ENCODE results near the gene TAP1.
A peak's percentile ranks its signal among the peaks of the same experiment; 100 is the strongest.
"Not testable (repeated sequence)": the region's sequence is repeated elsewhere in the genome, so short reads cannot be mapped to it uniquely, and the experiment has no call there.

TAP1 gene

DNA sequence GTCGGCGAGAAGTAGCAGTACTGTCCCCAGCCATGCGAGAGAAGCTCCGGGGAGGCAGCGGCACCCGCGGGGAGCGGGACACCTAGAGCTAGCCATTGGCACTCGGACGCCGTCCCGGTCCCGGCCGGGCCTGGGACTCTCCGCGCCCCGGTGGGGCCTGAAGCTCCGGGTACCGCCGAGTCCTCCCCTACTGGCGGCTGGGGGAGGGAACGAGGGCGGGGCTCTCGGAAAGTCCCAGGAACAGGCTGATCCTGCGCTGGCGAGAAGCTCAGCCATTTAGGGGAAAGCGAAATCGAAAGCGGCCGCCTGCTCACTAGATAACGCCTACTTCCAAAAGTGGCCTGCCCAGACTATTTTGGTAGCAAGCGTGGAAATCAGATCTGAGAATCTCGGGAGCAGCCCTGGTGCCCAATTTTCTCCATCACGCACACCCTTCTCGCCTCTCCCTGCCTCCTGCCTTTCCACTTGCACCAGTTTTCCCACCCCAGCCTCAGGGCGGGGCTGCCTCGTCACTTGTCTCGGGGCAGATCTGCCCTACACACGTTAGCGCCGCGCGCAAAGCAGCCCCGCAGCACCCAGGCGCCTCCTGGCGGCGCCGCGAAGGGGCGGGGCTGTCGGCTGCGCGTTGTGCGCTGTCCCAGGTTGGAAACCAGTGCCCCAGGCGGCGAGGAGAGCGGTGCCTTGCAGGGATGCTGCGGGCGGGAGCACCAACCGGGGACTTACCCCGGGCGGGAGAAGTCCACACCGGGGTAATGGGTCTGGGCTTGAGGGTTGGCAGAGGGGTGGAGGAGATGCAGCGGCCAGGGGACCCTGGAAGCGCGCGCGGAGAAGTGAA lies at the start of gene TAP1, which contains the start of gene PSMB9:
TAP1 (minus strand) TSS at position 164 of the 835 bp plus-strand sequence; CDS start at position 96, 68 bp downstream.
PSMB9 (plus strand) TSS at position 652 of the 835 bp plus-strand sequence; CDS start at position 690, 38 bp downstream.
- DNase-seq = peak; percentile 89

DNA sequence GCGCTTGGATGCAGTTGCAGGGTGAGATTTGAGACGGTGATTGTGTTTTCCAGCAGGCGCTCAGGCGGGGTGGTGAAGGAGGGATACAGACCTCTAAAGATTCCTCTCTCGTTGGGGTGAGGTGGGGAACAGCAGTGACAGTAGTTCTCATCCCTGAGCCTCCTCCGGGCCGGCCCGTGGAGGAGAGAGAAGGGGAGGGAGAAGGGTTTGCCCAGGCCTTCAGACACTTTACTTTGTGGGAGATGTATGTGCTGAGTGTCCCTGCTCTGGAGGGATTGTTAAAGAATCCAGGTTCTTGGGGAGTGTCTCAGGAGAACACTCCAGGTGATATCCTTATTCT lies 41.5 kb upstream of the TAP1 start:
- DNase-seq = no peak

DNA sequence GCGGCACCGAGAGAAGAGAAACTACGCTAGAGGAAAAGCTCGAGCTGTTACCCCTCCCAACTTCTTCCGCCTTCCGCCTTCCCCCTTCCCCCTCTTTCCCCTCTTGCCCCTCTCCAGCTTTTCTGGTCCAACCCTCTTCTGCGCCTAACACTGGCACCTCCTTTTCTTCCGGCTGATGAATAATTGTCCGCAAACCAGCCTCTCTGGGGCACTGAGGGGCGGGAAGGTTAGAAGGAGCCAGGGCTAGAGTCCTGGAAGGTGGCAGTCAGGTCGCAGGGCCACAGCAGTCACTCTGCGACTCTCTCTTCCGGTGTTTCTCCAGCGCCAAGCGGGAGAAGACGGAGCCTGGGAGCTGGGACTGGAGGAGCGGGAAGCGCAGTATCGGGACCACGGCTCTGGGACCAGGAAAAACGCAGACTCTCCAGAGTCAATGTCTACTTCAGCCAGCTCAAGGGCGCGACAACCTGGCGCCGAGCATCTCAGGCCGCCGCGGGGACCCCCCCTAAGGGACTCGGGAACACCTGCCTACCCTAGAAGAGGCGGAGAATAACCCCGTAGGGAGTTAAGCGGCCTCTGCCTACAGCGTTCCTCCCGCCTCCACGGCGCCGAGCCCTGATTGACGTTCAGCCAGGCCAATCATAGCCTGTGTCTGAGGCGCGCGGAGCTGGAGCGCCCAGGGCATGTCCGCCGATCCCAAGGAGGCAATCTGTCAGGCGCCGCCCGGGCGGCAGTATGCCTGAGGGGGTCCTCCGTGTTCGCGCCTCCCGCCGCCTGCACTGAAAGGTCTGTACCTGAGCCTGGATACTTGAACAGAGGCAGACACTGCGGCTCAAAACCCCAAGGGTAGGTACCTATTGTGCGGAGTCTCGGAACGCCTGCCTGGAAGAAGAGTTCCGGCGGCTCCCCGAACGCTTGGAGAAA lies 40.8 kb upstream of the TAP1 start:
- DNase-seq = peak; percentile 93

DNA sequence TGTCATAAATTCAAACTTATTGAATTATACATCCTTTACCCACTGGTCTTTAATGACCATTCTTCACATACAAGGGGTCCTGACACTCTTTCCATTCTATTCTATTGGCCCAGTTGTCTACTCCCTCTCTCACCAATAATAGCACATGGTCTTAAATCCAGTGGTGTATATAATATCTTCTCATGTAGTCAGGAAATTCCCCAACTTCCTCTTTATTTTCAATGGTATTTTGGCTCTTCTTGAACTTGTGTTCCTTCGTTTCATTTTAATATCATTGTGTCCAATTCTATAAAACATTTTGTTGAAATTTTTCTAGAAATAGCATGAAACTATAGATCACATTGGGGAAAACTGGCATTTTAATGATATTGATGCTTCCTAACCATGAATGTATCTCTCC lies 37.3 kb upstream of the TAP1 start:
- no peak for DNase-seq

GRCh38 chr6:32889533-32889932 lies 36.0 kb upstream of the TAP1 start:
- no peak for DNase-seq

DNA sequence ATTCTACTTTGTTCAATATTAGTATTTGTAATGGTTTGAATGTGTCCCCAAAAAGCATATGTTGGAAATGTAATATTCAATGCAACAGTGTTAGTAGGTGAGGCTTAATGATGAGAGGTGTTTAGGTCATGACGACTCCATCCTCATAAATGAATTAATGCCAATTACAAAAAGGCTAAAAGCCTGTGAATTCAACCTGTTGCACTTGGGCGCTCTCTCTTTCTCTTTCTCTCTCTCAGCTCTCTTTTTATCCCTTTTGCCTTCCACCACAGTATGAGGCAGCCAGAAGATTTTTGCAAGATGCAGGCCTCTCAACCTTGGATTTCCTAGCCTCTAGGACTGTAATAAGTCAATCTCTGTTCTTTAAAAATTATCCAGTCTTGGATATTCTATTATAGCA lies 35.1 kb upstream of the TAP1 start:
- no peak for DNase-seq

GRCh38 chr6:32887616-32888015 lies 34.1 kb upstream of the TAP1 start:
- DNase-seq = no peak

- no peak for DNase-seq
Measured at GRCh38 chr6:32886681-32887383, 33.3 kb upstream of the TAP1 start.

DNA sequence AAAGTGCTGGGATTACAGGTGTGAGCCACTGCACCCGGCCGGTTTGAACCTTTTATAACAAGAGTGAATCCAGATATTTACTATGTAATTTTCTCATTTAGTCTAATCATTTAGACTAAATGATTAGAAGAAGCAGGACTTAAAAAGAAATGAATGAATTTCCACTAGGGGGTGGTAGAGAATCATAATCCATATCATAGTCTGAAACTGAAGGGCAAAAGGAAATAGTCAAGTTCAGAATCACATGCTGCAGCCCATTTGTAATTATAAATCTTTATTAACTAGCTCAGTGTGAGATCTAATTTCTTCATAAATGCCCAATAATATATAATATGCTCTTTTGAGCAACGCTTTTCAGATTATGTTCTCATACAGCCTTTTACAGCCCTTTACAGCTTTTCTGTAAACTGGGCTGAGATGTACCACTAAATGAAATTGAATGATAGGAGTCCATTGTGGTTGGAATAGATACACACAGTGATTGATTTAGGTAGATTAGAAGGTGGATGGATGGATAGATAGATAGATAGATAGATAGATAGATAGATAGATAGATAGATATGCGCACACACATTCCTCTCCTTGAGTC lies 32.3 kb upstream of the TAP1 start:
- DNase-seq = peak; percentile 56

GRCh38 chr6:32883789-32884188 lies 30.3 kb upstream of the TAP1 start:
- DNase-seq = no peak

DNA sequence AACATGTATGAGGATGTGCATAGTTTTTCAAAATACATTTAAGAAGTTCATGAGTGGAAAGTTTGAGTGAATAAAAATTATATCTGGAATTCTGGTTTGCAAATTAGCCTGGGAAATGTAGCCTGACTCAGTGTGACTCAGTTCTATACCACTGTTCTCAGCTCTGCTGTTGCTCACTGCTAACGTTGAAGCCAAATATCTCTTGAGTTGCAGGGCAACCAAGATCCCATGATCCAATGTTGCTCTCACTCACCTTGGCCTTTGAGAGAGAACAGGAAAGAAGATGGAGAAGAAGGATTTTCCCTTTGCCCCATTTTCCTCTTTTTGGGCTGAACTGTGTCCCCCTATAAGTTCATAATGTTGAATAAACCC lies 29.4 kb upstream of the TAP1 start:
- no peak for DNase-seq

DNA sequence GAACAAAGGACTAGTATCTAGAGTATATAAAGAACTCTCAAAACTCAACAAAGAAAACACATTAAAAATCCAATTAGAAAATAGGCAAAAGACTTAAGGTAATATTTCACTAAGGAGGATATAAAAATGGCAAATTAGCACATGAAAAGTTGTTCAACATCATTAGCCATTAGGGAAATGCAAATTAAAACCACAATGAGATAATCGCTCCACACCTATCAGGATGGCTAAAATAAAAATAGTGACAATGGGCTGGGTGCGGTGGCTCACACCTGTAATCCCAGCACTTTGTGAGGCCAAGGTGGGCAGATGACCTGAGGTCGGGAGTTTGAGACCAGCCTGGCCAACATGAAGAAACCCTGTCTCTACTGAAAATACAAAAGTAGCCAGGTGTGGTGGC lies 27.5 kb upstream of the TAP1 start:
- DNase-seq = not testable (repeated sequence)

DNA sequence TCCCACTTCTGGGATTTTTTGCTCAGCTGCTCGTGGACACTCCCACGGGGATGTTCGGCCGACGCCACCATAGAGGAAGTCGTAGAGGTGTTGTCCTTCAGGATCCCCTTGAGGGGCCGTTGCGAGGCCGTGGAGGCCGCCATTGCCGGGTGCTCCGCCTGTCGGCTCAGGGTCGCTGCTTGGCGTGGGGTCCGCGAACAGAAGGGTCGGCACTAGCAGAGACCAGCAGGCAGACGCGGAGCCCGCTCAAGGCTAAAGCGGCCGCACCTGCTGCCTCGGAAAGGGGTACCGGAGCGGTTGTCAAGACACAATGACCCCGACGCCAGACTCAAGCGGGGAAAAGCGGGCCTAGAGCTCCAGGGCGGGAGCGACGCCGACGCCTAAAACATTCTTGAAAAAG lies 26.2 kb upstream of the TAP1 start:
- no peak for DNase-seq

DNA sequence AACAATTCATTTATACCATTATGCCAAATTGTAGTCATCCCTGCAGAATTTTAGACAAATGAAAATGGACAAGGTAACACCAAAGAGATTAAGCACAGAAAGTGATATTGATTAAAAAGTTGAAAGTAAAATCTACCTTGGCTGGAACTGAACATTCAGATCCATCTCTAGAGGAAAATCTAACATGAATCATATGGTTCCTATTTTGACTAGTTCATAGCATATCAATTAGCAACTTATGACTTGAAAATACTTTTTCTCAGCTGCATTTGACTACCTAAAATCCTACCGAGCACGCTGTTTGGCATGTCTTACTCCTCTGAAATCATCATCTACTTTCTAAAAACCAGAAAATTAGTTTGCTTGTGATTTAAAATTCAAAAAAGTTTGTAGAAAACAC lies 23.1 kb upstream of the TAP1 start:
- no peak for DNase-seq

DNA sequence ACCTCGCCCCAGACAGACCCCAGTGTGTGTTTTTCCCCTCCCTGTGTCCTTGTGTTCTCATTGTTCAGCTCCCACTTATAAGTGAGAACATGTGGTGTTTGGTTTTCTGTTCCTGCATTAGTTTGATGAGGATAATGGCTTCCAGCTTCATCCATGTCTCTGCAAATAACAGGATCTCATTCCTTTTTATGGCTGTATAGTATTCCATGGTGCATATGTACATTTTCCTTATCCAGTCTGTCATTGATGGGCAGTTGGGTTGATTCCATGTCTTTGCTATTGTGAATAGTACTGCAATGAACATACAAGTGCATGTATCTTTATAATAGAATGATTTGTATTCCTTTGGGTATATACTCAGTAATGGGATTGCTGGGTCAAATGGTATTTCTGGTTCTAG lies 20.4 kb upstream of the TAP1 start:
- DNase-seq = not testable (repeated sequence)

- peak; percentile 58 for DNase-seq
Measured at GRCh38 chr6:32868257-32868788, 14.8 kb upstream of the TAP1 start.

DNA sequence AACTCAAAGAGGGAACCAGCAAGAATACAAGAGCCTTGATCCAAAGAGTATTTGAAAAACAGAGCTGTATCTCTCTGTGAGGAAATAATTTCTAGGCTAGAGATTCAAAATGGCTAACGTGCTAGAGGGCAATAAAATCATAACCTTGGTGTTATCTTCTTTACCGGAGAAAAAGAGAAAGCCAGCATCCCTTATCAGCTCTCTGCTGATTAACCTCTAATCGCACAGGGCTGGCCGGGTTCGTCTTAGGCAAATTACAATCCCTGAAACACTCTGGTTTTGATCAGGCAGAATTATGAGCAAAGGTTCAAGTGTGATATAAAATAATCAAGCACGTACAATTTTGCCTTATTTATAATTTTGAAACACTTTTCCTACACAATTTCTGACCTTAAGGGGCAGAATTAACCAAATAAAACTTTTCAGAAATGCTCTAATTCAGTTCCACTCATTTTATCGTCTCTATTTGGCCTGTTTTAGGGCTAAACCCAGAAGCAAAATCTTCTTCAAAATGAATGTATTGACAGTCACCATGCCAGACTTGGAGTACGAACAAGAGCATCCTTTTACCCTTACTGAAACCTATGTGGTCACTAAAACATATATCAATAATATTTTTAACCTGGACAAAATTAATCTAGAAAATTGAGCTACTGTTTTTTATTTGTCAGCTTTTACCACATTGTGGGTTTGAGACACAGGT lies 14.2 kb upstream of the TAP1 start:
- no peak for DNase-seq

- DNase-seq = no peak
Measured at GRCh38 chr6:32867022-32867477, 13.5 kb upstream of the TAP1 start.

DNA sequence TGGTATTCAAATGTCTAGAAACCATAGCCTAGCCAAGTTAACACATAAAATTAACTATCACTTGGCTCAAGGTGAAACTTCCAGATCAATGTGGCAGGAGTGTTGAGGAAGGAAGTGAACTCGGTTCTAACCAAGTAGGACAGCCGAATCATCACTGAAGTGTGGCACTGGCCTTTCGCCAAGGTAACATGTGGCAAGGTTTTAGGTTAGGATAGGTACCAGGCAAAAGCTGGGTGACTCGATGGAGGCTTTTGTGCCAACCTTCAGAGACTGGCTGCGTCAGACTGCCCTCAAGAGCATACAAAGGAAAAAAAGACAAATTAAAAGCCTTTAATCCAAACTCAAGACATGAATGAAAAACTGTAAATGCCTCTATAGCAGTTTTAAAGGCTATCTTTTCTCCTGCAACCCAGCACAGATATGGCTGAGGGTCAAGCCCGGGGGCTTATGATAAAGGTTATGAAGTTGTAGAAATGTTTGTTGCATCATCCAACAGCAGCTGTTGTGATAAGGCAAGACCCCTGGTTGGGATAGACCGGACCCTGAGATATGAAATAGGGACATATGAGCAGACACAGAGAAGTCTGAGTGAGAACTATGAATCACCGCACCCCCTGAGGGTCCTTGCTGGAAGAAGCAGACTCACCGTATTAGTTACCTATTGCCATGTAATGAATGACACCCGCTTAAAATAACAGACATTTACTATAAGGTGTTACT lies 12.4 kb upstream of the TAP1 start:
- DNase-seq = no peak

DNA sequence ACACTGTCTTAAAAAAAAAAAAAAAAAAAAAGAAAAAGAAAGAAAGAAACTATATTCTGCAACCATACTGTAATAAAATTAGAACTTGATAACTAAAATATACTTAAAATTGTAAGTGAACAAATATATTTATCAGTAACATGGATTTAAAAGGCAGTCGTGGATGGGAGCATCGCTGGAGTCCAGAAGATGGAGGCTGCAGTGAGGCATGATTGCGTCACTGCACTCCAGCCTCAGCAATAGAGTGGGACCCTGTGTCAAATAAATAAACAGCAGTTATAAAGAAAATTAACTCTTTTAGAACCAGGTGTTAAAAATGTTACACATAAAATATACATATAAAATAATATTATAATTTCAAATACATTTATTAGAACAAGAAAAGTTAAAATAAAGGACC lies 9.2 kb upstream of the TAP1 start:
- DNase-seq = no peak

DNA sequence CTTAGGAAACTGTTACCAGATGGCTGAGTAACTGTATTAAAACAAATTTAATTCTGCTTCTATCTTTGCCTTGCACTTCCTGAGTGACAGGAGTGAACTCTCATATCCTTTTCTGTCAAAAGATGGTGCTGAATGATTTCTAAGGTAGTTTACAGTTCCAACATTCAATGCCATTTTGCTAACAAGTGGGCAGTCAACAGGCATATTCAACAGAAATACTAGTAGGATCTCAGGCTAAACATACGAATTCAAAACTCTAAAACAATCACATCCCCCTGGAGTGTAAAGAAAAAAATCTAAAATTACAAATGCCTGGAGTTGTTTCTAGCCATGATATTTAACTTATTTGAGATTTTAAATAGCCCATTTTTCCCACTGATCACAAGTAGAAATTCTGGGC lies 7.2 kb upstream of the TAP1 start:
- no peak for DNase-seq
